Astrocyte of the spinal cord (primary cell): Measurements from ENCODE around the gene VWA3A.

Source experiments
- DNase-seq: peaks from one replicate; pipeline ENCODE4 v3.0.0; 2011; ENCODE audit warnings: low read depth, low spot score
- H3K4me3 ChIP-seq: 2 replicates; pipeline ENCODE4 v1.5.1; 2011; ENCODE audit warnings: low read depth, mild to moderate bottlenecking, low read length, moderate library complexity
- in situ Hi-C: cut with HindIII; loops from 2 replicates; pipeline ENCODE4 v1.10.0; 2017; ENCODE audit warnings: low sequenced_read_pairs
- TF ChIP-seq, protein P1 (sequence below): IDR thresholded peaks from 2 replicates; pipeline ENCODE4 v1.5.1; 2012; ENCODE audit warnings: low read depth, mild to moderate bottlenecking, low read length, inconsistent platforms

Gene VWA3A

DNA sequence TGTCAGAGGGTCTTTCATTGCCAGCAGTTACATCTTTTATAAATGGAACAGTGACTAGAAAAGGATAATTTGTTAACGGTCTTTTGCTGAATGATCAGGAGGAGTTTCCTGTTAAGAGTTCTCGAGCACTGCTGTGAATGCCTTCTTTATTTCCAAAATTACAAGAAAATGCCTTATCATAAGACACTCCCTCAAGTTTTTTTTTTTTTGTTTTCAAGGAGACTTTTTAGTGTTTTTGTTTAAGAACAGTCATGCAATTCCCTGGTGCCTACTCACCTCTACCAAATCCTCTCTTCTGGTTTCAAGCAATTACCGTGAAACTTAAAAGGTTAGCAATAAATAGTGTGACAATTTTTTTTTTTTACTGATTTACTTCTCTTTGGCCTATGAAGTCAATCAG is 19.0 kb upstream of the VWA3A start:
- H3K4me3 ChIP-seq: no peak overlapping the region
- in situ Hi-C loops: no loop called here
- TF ChIP-seq, protein P1, sequence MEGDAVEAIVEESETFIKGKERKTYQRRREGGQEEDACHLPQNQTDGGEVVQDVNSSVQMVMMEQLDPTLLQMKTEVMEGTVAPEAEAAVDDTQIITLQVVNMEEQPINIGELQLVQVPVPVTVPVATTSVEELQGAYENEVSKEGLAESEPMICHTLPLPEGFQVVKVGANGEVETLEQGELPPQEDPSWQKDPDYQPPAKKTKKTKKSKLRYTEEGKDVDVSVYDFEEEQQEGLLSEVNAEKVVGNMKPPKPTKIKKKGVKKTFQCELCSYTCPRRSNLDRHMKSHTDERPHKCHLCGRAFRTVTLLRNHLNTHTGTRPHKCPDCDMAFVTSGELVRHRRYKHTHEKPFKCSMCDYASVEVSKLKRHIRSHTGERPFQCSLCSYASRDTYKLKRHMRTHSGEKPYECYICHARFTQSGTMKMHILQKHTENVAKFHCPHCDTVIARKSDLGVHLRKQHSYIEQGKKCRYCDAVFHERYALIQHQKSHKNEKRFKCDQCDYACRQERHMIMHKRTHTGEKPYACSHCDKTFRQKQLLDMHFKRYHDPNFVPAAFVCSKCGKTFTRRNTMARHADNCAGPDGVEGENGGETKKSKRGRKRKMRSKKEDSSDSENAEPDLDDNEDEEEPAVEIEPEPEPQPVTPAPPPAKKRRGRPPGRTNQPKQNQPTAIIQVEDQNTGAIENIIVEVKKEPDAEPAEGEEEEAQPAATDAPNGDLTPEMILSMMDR: no peak
- DNase-seq: no peak

DNA sequence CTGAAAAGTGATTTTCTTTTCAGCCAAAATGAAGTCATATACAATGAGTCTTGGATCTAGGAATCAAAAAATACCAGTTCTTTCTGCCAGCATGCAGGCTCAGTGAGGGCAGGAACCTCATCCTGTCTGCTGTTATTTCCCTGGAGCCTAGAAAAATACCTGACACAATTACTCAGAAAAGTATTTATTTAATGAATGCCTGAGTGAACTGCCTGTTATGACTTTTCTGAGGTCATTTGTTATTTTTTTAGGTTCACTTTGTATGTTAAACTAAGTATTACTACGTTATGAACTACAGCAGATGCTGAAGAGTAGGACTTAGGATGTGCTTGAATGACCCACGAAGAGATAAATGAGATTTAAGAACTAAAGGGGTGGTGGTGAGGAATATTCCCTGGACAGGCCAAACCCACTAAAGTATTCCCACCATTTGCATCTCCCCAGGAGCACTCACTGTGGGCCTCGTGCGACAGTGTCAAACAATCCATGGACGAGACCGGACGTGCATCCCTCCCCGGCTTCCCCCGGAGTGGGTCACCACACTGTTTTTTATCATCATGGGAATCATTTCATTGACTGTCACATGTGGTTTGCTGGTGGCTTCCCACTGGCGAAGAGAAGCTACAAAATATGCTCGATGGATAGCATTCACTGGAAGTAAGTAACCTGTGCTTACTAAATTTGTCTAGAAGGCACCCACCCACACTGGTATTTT is 17.1 kb upstream of the VWA3A start:
- no peak overlapping the region for H3K4me3 ChIP-seq
- TF ChIP-seq, protein P1: no peak
- peak; percentile 48 for DNase-seq
- in situ Hi-C loops: no loop called here

DNA sequence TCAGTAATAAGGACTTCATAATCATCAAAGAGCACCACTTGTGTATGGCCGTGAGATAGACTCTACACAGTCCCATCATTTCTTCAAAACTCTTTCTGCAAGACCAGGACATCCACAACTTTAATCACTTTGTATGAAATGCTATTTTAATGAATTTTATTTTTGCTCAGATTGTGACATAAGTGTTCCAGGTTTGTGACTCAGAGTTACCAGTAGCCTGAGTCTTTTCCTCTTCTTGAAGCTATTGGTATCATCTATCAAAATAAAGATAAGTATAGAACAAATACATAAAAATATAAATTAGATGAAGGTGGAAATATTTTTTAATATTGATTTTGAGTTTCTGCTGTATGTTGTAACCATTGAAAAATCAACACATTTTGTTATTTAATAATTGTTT is 16.6 kb upstream of the VWA3A start:
- H3K4me3 ChIP-seq: no peak overlapping the region
- in situ Hi-C loops: no loop called here
- TF ChIP-seq, protein P1: no peak
- DNase-seq: no peak

DNA sequence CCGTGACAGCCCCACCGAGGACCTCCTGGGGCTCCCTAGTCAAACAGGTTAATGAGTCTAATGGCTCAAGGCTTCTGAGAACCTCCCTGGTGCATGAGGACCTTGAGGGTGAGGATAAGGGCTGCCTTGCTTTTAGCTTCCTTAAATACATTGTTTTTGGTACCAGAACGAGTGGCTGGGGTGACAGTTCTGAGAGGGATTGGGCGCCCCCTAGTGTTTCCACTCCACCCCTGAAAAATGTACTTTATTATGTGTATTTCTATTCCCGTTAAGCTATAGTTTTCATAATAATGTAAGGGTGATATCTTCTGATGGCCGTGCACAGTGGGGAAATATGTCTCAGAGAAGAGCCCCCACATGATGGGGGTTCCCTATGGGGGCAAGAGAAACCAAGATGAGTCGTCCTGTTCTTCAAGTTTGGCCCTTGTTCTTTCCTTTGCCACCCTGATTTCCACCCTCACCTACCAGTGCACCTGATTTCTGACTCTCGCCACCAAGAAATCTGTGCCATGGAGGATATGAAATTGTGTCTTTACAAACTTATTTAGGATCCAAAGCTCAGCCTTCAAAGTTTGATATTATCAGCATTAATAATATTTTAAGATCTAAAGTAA is 14.5 kb upstream of the VWA3A start:
- in situ Hi-C loops: no loop called here
- DNase-seq: peak; percentile 68
- H3K4me3 ChIP-seq: no peak overlapping the region
- TF ChIP-seq, protein P1: peak; percentile 87

DNA sequence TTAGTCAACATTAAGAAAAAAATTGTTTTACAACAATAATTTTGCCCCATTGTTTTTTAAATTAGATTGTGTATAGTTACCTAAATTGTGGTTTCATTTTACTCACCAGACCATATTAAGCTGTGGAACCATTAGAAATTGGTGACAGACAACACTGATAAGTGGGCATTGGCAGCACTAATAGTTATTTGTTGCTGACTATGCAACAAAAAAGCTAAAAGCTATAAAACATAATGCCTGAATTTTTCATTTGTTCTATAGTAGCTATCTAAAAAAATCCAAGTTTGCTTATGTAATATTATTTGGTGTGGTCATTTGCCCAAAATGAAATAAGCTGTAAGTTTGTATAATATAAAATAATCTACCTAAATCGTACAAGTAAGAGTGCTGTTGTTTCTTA is 13.7 kb upstream of the VWA3A start:
- TF ChIP-seq, protein P1: no peak
- no peak for DNase-seq
- H3K4me3 ChIP-seq: no peak overlapping the region
- in situ Hi-C loops: no loop called here

DNA sequence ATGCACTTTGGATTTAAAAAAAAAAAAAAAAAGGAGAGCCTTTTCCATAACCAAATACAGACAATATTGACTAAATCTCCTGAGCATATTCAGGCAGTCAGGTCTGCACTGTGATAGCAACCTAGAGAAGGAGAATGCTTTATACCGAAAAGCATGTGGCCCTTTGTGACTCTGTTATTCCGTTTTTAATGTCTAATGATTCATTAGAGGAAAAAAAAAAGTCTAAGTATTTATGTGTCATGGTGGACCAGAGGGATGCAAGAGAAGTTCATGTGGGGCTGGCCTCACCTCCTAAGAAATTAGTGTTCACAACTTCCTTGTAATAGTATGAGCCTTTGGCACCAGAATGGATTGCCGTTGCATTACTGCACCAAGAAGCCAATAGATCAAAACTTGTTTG is 11.3 kb upstream of the VWA3A start:
- in situ Hi-C loops: no loop called here
- TF ChIP-seq, protein P1: no peak
- no peak overlapping the region for H3K4me3 ChIP-seq
- no peak for DNase-seq
